NCI-H2227 (cell line): Measurements from ENCODE around the gene ACP7.
"Not testable (repeated sequence)": the region's sequence is repeated elsewhere in the genome, so short reads cannot be mapped to it uniquely, and the experiment has no call there.

Source experiments
- DNase-seq: peaks from one replicate; lab custom pipeline; 2025; ENCODE audit not compliant: unreplicated experiment; lab: John Stamatoyannopoulos, UW

ACP7 gene

DNA sequence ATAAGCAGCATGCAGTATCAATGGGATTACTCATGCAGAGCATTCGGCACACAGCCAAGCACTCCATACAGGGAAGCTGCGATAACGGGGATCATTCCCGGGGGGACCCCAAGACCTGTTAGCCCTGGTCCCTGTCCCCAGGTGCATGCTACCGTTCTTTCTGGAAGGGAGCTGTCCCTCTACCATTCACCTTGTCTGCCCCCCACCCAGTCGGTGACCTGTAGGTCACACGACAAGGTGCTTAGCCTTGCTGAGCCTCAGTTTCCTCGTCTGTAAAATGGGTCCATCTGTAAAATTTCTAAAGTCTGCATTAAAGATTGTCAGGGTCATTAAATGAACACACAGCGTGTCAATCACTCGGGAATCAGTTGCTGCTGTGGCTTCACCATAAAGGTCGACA is 6.8 kb upstream of the ACP7 start:
- no peak for DNase-seq

DNA sequence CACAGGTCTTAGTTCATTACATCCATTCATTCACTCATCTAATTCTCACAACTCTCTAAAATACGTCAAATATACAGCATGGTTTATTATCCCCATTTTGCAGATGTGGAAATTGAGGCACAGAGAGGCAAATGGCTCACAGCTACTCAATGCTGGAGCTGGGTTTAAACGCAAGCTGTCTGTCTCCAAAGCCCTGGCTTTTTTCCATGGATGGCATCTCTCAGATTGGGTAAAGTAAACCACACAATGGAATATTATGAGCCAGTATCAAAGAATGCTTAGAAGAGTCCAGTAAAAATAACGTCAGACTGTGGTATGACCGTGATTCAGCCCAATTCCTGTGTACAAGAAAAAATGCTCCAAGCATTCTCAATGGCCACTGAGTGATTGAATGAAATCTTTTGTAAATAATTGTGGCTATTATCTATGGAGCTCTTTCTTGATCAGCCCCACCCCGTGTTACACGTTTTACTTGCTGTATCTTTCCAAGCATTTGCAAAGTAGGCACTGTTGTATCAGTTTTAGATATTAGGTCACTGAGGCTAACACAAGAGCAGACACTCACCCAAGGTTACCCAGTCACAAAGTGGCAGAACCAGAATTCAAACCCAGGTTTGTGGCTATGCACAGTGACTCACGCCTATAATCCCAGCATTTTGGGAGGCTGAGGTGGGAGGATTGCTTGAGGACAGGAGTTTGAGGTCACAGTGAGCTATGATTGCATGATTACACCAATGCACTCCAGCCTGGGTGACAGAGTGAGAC is 5.5 kb upstream of the ACP7 start:
- no peak for DNase-seq

GRCh38 chr19:39080431-39080830 is 3.7 kb upstream of the ACP7 start:
- no peak for DNase-seq

- DNase-seq, result no peak
Observed at GRCh38 chr19:39082167-39082566, 2.0 kb upstream of the ACP7 start.

DNA sequence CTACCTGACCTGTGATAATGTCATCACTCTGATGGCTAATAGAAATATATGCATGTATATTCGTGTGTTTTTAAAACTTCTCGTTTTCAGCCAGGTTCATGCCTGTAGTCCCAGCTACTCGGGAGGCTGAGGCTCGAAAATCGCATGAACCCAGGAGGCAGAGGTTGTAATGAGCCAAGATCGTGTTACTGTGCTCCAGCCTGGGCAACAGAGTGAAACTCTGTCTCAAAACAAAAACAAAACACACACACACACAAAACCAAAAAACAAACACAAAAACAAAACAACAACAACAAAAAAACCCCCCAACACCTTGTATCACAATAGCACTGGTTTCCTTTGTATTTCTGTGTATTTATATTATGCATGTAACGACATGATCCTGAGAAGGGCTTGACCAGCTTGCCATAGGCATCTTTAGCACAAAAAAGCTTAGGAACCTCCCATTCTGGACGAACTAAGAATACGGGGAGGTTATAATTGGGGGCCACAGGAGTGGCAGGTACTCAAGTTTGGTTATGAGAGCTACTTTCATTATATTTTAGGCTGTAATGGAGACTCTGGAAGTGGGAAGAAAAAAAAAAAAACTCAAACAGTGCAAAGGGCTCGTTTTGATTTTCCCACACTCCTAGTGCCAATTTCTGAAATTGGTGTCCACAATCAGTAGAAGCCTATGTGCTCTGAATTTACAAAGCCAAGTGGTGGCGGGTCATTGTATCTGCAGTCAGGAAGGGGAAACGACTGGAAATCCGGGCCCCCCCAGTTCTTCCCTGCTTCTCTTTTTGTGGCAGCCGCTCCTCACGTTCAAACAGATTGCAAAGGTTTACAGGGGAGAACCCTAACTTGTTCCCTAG is 1.2 kb upstream of the ACP7 start:
- no peak for DNase-seq

- DNase-seq, result no peak
Observed at GRCh38 chr19:39083599-39083982, 577 bp upstream of the ACP7 start.

DNA sequence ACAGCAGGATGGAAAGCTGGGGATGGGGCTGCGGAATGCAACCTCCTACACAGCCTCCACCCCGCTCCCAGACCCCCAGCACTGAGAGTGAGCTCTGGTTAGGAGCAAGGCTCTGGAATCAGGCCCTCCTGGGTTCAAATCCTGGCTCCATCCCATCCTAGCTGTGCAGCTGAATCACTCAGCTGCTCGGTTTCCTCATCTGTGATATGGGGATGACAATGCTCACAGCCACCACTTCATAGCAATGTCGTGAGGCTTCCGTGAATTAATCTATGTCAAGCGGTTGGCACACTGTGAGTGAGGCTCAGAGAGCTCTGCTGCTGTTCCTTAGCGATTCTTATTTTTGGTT is 538 bp downstream of the ACP7 start:
- no peak for DNase-seq

DNA sequence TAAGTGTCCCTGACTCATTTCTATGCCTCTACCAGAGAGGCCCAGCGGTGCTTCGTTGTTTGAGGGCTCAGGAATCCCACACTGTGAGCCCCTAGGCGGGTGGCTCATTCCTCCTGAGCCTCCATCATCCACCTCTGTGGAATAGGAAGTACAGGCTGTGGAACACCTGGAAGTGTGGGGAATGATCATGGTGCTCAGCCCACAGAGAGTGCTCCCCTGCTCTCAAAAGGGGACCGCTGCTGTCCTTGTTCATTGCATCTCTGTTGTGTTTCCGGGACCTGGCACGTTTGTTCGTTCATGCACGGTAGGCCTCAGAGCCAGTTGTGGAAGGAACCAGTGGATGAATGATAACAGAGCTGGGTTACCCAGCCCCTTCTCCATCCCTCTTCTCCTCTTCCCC is 1.2 kb downstream of the ACP7 start:
- no peak for DNase-seq

GRCh38 chr19:39086386-39086785 is 2.2 kb downstream of the ACP7 start:
- no peak for DNase-seq

DNA sequence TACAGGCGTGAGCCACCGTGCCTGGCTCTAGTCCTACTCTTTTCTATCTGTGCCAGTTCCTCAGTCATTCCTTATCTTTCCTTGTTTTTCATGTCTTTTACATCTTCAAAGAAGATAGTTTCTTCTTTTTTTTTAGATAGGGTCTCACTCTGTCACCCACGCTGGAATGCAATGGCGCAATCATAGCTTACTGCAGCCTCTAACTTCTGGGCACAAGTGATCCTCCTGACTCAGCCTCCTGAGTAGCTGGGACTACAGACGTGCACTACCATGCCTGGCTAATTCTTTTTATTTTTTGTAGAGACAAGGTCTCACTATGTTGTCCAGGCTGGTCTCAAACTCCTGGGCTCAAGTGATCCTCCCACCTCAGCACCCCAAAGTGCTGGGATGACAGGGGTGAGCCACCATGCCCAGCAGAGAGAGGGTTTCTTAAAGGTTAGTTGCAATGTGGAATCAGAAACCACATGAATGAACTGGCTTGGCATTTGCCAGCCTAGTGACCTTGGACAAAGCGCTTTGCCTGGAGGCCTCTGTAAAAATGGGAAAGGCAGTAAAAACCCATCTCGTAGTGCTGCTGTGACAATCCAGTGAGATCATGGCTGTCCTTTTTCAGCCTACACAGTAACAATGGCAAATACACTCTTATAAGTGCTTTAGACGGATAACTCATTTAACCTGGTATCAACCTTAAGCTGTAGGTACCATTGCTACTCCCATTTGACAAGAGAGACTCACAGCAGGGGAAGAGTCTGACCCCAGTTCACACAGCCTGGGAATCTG is 3.9 kb downstream of the ACP7 start:
- no peak for DNase-seq

GRCh38 chr19:39090016-39090415 is 5.8 kb downstream of the ACP7 start:
- DNase-seq, result not testable (repeated sequence)

- no peak for DNase-seq
Observed at GRCh38 chr19:39090881-39091280, 6.7 kb downstream of the ACP7 start.

DNA sequence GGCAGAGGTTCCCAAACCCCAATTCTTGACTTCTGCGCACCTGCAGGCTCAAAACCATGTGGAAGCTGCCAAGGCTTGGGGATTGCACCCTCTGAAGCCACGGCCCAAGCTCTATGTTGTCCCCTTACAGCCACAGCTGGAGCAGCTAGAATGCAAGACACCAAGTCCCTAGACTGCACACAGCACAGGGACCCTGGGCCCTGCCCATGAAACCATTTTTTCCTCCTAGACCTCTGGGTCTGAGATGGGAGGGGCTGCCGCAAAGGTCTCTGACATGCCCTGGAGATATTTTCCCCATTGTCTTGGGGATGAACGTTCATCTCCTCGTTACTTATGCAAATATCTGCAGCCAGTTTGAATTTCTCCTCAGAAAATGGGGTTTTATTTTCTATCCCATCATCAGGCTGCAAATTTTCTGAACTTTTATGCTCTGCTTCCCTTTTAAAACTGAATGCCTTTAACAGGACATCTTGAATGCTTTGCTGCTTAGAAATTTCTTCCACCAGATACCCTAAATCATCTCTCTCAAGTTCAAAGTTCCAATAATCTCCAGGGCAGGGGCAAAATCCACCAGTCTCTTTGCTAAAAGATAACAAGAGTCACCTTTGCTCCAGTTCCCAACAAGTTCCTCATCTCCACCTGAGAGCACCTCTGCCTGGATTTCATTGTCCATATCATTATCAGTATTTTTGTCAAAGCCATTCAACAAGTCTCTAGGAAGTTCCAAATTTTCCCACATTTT is 11.8 kb downstream of the ACP7 start:
- not testable (repeated sequence) for DNase-seq

DNA sequence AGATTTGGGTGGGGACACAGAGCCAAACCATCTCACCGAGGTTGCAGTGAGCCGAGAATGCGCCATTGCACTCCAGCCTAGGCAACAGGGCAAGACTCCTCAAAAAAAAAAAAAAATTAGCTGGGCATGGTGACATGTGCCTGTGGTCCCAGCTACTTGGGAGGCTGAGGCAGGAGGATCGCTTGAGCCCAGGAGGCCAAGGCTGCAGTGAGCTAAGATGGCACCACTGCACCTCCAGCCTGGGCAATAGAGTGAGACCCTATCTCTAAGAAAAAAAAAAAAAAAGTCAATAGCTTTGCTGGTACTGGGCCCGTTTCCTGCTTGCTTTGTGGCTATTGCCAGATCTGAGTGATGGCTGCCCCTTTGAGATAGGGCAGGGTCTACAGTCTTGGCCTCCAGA is 13.1 kb downstream of the ACP7 start:
- no peak for DNase-seq

GRCh38 chr19:39097721-39098120 is 13.6 kb downstream of the ACP7 start:
- no peak for DNase-seq

DNA sequence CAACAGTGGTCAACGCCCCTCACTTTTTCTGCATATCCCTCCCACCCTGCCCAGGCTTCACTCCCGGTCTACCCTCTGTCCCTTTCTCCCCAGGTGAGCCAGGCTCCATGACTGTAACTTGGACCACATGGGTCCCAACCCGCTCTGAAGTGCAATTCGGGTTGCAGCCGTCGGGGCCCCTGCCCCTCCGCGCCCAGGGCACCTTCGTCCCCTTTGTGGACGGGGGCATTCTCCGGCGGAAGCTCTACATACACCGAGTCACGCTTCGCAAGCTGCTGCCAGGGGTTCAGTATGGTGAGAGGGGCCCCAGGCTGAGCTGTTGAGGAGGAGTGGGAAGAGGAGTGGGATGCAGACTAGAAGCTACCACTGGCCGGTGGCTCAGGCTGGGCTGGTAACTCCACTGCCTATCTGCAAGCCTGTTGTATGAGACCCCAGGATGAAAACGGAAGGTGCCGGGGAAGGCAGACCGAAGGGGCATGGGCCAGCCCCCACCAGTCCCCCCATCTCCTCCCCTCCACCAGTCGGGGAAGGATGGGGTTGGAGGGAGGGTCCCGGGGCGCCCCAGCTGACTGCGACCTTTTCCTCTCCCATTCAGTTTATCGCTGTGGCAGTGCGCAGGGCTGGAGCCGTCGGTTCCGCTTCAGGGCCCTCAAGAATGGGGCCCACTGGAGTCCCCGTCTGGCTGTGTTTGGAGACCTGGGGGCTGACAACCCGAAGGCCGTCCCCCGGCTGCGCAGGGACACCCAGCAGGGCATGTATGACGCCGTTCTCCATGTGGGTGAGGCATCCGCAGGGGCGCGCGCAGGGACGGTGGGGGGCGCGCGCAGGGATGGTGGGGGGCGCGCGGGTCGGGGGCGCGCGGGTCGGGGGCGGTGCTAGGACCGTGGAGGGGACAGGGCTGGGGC is 14.4 kb downstream of the ACP7 start:
- DNase-seq, result peak; percentile 80

GRCh38 chr19:39099341-39099740 is 15.2 kb downstream of the ACP7 start:
- peak; percentile 80 for DNase-seq

- DNase-seq, result no peak
Observed at GRCh38 chr19:39100500-39101166, 16.5 kb downstream of the ACP7 start.

GRCh38 chr19:39103151-39103550 is 19.0 kb downstream of the ACP7 start:
- DNase-seq, result no peak
